Activated T-cell treated with anti-CD3 and anti-CD28 coated beads for 48 hours (primary cell): ENCODE results near the gene NPS.

Experiments used
- DNase-seq: peaks from one replicate; pipeline ENCODE4 v3.0.0-alpha.2; 2020; ENCODE audit warnings: low read depth

NPS gene, protein sequence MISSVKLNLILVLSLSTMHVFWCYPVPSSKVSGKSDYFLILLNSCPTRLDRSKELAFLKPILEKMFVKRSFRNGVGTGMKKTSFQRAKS

DNA sequence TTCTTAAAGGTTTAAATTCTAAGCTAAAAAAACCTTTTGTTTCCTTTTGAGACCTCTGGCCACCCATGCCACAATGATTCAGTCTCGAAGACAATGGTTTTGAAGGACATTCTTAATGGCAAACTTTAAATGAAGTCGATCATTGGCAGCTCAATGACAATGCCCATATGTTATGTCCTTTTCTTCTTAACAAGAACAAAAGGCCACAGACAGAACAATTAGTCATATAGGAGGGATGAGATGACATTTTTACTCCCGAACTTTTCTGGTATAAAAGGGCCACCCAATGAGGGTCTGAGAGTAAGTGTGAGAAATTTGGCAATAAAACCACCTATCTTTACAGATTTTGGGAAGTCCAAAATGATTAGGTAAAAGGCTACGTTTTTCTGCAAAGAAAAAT is at the start of gene NPS:
NPS (plus strand) TSS at position 301 of the 400 bp plus-strand sequence; CDS start at position 361, 60 bp downstream.
- no peak for DNase-seq

DNA sequence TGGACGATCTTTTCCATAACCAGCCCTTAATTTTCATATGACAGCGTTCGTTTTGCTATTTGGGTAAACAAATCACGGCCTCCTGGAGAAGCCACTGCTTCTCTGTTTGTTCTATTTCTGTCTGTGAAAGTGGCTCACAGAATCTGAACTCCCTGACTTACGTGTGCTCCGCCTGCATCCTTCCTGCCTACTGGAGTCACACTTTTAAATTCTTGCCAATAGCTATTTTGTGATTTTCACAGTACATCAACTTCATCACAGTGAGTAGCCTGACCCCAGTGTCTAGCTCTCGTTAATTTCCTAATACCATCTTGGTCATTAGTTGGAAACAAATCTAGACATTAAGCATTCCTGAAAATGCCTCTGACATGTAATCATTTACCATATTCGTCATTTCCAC is 49.0 kb upstream of the NPS start:
- no peak for DNase-seq

DNA sequence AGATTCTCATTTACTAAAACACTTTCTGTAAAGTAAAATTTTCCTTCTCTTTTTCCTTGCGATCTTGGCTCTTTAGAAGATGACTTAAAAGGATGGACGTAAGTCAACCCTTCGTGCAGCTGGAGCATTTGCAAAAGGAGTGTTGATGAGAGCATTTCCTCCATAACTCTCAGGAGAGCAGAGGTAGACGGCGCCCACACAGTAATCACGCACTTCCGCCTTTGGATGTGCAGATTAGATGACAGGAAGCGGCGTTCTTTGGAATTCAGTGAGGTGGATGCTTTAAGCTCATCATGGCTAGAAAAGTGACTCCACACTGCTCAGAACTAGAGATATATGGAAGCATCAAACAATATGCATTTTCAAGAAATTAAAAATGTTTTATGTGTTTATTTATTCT is 43.0 kb upstream of the NPS start:
- DNase-seq, result no peak

DNA sequence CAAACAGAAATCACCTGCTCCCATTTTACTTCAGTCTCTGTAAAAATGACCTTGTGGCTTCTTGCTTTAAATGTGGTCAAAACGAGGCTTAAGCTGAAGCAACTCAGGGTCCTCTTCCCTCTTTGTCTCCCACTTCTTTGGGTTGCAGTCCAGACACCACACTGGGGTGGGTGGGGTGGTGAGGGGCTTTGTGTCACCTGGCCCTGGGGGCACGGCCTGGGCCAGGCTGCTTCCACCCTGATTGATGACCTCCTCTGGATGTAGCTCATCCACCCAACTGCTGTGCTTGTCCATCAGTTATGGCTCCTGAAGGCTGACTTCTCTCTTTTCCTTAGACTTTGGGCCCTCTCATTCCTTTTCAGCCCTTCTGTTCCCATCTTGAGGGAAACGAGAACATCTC is 26.8 kb upstream of the NPS start:
- DNase-seq, result no peak

DNA sequence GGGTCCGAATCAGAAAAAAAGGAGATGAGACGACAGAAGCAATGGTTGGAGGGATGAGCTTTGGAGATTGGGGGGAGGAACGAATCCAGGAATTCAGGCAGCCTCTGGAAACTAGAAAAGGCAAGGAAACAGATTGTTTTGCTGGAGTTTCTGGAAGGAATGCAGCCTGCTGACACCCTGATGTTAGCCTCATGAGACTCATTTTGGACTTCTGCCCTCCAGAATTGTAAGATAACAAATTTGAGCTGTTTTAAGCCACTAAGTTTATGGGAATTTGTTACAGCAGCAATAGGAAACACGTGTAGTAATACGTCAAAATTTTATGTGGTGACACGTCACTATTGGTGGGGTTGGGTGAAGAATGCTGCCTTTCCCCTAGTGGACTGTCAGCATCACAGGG is 25.6 kb upstream of the NPS start:
- DNase-seq, result no peak

DNA sequence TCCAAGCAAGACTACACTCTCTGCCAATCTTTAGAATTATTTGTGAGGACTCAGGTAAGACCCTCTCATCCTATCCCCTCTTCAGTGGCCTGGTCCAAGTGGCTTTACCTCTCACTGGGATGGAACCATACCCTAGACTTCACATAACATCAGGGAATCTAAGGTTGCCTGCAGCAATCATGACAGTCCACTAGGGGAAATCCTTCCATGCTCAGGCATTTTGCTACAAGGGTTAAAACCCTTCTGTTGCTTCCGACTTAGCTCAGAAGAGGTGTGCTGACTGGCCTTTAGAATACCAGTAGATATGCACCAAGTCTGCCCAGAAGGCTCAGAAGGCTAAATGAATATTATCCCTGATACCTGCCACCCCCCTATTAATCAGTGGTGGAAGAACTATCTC is 24.9 kb upstream of the NPS start:
- no peak for DNase-seq

DNA sequence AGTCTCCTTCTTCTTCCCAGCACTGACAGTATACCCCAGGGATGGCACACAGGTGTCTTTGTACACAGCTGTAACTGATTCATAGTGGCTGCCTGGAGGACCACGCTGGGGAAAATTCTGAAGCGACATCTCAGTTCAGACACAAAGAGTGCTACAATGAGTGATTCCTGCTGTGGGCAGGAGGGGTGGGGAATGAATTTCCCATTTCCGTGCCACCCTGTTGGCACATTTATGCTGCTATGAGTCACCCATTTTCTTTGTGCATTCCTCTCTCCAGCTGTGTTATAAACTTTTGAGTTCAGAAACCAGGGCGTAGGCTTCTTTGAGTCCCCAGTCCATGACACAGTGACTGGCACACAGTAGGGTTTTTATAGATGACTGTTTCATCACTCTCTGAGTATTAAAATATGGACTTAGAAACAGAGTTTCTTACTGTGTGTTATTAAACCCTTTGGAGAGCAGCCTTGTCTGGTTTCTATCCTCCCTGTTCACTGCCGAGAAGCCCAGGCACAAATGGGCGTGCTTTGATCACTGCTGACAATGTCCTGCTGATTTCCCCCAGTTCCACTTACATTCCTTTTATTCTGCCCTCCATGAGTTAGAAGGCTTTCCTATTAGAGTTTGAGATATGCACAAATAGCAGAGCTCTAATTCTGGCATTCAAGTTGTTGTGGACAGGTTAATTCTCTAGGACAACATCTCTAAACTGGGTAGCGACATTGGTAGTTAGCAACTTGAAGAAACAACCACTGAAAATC is 24.0 kb upstream of the NPS start:
- no peak for DNase-seq

DNA sequence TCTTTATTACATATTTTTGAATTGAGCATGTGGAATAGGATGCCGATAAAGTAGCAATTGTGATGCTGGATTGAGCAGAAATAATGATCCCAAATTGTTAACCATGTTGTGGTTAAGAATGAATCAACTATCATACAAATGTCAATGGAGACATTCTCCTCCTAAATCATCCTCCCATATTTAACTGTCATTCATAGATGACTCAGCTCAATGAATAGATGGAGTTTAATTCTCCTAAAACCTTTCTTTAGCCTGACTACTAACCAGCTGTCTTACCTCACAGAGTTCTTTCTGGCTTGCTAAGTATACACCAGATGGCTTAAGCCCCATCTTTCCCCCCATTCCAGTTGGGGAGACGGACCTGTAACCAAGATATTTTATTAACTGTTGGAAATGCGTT is 23.4 kb upstream of the NPS start:
- no peak for DNase-seq

DNA sequence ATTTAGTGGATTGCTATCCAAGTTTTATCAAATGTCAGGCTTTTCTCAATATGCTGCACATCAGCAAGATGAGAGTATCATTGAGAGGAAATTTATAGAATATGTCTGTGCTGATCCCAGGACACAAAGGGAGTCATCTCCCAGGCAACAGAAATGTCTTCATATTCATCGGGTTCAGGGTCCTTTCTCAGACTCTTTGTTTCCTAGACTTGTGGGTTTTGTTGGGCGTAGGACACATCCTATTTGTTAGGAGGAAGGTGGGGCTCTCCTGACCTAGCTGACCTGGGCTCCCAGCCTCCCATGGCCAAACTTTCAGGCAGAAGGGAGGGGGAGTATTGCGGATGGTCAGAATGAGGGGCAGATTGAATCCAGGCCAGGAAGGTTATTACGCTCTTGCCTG is 22.9 kb upstream of the NPS start:
- no peak for DNase-seq

DNA sequence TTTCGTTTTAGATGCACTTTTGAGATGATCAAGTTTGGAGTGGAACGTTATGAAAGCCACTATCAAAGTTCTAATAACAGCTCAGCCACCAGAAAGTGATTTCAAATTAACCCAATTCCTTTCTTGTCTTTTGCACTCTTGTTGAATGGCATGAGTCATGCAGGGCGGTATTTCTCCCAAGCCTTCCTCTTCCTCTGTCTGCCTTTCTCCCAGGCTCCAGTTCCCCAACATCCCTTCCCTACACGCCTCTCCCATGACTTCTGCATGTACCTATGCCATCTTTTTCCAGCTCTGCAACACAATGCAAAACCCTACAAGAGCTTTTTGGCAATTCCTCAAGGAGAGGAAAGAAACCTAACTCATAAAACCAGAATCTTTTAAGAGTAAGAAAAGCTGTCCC is 21.8 kb upstream of the NPS start:
- no peak for DNase-seq

DNA sequence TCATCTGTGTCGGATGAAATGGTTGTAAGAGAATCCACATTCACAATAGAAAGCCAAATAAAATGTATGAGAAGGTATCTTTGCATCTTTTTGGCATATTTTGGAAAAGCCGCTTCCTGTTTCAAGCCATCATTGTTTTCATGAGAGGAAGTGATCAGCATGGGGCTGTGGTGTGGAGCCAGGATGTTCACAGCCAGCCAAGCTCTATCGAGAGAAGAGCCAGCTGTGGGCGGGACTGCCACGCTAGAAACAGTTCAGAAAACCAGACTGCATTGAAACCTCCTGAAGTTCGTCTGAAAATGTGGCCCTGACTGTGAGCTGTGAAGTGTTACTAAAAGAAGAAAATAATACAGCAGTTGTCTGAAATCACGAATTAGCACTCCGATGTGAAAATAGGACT is 21.2 kb upstream of the NPS start:
- DNase-seq, result no peak

DNA sequence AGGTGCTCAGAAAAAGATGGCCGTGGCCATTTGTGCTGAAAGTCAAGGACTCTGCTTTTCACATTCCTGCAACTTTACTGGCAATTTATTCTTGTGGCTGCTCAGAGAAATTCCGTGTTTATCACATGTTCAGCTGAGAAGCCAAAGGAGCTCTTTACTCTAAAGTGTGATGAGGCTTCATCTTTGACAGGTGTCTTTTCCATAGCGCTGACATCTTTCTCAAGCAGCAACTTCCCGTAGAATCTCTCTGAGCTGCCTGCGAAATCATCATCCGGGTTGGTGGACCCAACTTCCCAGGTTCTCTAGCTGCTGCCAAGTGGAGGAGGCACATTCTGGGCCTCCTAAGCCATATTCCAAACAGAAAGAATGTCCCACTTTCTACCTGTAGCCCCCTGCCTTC is 16.9 kb upstream of the NPS start:
- DNase-seq, result no peak

DNA sequence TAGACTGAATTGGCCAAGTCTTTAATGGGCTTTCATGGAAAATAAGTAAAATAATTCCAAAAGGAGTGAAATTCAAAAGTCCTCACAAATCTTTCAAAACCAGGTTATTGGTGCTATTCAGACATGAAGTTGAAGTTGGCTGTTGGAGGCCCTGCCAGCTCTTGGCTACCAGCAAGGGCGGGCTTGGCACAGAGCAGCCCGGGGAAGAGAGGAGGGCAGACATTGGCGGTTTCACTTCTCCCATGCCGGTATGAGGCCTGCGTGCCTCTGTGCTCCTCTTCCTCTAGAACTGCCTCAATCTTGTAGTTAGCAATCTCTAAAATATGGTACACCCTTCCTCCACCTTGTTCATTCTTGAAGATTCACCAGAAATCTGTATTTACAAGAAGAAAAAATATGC is 16.4 kb upstream of the NPS start:
- DNase-seq, result no peak

DNA sequence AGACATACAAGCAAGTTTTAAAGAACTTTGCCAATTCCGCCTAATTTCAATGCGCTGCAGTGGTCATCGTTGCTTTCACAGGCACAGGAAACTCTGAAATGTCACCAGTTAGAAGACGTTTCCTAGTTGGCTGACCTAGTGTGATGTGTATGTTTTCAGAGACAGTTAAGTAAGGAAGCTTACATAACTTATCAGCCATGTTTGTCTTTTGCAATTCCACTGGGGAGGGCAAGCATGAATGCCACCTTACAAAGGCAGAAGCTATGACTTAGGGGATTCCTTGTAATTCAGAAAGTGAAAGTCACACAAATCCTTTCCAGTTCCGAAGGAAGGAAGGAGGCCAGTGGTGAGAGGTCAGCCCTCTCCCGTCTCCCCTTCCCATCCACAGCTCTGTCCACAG is 15.0 kb upstream of the NPS start:
- DNase-seq, result no peak

DNA sequence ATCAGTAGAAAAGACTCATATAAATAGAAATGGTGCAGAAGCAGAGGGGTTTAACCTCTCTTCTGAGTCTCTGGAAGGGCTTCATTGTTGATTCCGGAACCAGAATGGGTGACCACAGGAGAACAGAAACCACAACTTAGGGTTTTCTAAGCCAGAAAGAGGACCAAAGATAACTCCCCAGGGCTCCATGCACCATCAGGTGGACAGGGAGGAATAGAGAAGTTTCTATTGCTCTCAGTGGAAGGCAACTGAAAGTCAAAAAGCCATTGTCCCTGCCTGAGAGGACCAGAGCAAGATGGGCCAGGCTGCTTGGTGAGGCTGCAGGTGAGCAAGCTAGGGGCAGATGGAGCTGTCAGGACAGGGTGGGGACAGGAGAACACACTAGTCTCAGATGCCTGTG is 14.6 kb upstream of the NPS start:
- no peak for DNase-seq

DNA sequence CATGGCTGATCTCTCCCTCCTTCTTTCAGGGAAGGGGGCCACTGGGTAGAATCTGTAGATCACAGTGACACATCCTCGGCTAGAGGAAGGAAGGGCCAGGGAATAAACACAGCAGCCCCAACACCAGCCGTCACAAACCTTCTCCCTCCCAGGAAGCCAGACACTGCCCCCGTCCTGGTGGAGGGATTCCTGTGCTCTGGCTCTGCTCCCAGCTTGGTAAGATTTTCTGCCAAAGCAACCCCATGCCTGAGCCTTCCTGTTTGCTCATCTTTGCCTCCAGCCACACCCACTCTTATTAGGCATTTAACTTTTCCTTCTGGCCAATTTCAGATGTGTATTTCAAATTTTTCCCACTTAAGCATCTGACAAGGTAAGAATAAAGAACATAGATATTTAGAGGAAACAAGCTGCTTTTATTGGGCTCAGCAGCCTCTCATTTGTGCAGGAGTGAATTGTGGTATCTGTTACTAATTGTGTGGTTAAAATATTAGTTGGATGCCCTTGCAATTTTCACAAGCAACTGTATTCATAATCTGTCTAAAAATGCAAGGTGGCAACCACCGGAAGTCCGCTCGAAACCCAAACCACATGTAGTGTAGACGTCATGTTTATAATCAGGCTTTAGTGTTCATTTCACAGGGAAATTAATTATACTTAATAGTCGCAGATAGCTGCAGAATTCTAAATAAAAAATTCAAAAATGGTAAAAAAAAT is 13.2 kb upstream of the NPS start:
- DNase-seq, result no peak

DNA sequence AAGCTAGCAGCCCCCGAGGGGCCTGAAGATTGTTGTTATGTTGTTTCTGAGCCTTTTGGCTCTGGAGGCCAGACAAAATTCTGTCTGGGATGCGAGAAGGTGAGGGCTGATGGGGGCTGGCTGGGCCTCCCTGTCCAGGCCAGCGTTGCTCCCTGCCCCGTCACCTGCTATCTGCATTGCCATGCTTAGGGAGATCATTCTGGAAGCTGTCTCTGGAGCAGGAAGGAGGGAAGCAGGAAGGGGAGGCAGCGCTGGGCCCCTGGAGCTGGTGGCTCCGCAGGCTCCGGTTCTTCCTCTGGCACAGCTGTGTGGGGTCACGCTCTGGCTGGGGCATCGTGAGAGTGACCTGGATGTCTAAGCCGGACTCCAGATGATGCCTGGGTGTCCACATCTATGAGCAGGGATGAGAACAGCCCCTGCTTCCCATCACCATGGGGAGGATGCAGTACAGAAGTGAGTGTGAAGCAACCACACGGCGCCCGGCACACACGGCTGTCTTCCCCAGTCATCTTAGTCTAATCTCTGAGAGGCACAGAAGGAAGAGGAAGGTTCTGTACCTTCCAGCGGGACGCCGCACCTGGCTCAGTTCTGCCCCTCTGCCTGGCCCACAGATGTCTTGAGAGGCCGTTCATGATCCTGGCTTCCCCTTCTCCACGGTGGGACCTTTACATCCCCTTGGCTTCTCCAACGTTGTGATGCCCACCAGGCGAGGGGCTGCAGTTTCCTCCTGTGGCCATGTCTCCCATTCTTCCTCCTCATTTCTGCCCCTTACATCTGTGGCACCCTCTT is 11.9 kb upstream of the NPS start:
- DNase-seq, result no peak

DNA sequence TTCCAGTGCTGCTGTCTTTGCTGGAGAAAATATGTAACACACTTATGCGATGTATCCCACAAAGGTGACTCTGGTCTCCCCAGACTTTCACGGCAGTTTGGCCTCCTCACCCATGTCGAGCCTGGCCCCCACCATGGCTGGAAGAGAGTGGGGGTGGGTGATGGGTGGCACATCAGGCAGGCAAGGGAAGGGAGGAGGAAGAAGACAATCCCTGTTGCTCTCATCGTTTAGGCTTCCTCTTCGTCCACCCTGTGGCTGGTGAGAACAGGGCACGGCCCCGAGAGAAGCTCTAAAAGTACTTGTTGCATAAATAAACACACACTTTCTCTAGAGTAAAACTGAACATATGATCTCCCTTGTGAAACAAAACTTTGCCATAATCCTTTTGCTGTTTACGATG is 11.2 kb upstream of the NPS start:
- no peak for DNase-seq

DNA sequence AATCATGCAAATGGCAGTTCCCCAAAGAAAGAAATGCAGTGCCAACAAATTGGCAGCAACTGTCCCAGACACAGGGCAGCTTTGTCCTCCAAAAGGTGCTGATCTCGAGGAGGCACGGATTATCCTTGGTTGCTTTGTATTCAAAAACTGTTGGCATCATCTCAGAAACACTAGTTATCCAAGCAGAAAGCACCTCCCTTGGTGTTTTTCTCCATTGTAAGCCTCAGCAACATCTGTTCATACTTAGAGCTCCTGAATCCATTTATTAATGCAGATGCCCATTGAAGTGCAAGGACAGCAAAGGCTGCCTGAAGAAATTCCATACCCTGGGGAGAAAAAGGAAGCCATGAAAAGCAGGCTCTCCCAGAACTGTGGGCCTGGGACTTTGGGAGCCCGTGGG is 1.1 kb upstream of the NPS start:
- no peak for DNase-seq

DNA sequence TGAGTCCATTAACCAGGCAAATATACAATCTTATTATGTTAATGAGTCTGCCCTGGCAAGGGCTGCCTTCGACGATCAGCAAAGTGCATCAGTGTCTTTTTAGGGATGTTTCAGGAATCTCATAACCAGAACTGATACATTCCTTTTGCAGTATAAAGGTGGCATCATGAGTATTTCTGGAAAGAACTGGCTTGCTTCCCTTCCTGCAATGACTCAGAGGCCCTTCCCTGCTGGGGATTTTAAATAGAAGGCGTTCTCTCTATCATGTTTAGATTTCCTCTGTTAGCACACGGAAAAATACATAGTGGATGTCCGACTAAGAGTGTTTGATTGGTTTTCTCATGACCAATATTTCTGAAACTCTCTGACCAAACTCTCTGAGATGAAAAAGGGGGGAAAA is 1.8 kb downstream of the NPS start:
- DNase-seq, result no peak

DNA sequence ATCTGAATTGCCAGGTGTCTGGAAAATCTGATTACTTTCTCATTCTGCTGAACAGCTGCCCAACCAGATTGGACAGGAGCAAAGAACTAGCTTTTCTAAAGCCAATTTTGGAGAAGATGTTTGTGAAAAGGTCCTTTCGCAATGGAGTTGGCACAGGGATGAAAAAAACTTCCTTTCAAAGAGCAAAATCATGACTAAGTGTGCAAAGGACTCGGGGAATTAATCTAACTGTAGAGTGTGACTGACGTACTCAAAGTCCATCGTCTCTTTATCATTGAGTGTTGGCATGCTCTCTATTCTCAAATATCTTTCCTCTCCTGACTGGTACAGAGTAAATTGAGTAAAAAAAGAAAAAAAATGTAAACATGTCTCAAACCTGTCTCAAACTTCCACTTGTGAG is 3.3 kb downstream of the NPS start:
- DNase-seq, result no peak

DNA sequence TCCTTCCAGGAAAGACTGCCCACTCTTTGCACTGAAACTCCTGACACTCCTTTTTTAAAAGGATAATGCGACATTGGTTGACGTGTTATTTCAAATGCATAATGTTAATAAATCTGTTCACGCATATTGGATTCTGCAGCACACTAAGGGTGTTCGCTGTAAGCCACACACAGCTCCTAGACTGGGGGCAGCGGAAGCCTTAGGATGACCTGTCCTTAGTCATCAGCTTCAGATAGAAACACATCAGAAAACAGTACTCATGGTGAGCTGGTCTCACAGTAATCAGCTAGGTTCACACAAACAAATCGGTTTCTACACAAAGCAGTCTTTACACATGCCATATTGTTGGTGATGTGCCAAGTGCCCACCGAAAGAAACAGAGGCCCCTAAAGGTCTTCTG is 4.3 kb downstream of the NPS start:
- no peak for DNase-seq

DNA sequence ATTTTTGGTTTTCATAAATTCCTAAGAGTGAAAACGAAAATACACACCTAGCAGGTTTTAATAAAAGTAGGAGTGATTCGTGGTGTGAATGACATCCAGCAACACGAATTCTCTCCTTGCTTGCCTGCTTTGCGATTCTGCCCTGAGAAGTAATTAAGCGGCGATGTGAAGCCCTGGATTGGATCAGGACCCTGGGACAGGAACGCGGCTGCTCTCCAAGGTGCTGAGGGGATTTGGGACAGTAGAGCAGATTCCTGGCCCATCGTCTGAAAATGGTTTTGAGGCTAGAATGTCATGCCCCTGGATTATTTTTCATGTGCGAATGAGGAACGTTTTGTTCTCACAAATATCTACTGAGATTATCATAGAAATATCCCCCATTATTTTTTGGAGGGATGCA is 7.8 kb downstream of the NPS start:
- DNase-seq, result no peak
